A375 (cell line): ENCODE measurements around the gene RXRA. TPM values are rescaled to one million over a fixed set of nuclear protein-coding genes. Genes with fewer than 3 reads are reported as not detected.

Experiments used
- small RNA-seq: library from RNA; depleted of rRNA; stranded (forward); fragments of <200 nt; gene quantifications from one replicate; pipeline ENCODE3, GENCODE V24; 2014
- total RNA-seq: library from RNA; depleted of rRNA; stranded (reverse); fragments of >200 nt; shearing (Covaris generic); gene quantifications from 2 replicates; pipeline ENCODE4 v1.2.3, GENCODE V29; 2014; rRNA removed

RXRA gene
- total RNA-seq: 7.9 and 11.4 TPM in 2 replicates

GRCh38 chr9:134325813-134326723, at the start of gene RXRA:
RXRA (plus strand) TSS chr9:134326455; CDS start chr9:134326632, 177 bp downstream.

Small RNAs within 50 kb of the gene (small RNA-seq; reads per million reads assigned to genes)
- gene MIR4669: not detected

Other genes starting within 250 kb of the RXRA start
- 34.5 and 35.4 TPM in 2 replicates for gene WDR5, start 190.4 kb upstream of the RXRA start, total RNA-seq
- gene RNU6ATAC, start 161.9 kb upstream of the RXRA start, total RNA-seq: not detected in 2 replicates